Stimulated activated CD8-positive, alpha-beta memory T cell treated with anti-CD3 and anti-CD28 coated beads, Interleukin-7, amount 100 ng/mL, for 4 hours (primary cell): ENCODE data around the gene LEF1.
A peak's percentile ranks its signal among the peaks of the same experiment; 100 is the strongest.
"Not testable (repeated sequence)": the region's sequence is repeated elsewhere in the genome, so short reads cannot be mapped to it uniquely, and the experiment has no call there.

Experiments
- DNase-seq, 2 donors: peaks; one replicate each; pipeline ENCODE4 v3.0.0-alpha.2; 2020; ENCODE audit warnings: low read depth in 2 of 2

LEF1 gene

DNA sequence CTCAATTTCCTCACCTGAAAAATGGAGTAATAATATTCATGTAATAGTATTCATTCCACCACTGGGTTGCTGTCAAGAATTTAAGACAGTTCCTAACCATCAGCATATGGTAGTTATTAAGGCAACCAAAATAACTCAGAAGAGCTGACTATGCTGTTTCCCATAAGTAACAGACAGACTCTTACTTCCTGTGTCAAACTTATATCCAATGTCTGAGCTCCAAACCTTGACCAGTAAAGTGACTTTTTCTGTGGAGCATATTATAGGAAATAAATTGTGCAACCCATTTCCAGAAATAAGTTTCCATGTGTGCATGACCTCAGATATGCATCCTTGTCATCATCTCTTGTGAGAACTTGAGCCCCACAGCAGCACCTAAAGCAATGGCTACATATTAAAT, 100.3 kb downstream of the LEF1 start:
- DNase-seq = no peak

DNA sequence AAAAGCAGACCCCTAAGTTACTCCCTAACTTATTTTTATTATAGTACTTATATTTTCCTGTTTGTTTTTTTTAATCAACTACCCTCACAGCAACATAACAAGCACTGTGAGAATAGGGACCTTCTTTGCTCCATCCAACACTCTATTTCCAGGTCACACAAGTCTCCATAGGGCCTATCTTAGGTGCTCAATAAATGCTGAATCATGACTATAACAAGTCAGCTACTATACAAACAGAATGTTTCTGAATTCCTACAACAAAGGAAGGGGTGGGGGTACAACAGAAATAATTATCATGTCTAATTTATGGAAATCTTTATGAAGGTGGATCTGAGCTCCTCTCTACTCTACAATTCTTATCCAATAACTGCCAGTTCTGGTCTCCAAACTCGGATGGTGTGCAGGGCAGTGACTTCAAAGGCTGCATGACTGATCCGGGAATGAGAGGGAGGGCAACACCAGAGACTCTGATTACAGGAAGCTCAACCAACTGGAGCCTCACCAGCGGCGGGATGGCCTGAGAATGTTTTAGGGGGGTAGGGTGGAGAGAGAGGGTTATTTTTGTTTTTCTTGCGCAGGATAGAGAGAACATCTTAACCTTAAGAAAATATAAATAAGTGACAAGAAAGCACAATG, 107.9 kb downstream of the LEF1 start:
- no peak for DNase-seq

DNA sequence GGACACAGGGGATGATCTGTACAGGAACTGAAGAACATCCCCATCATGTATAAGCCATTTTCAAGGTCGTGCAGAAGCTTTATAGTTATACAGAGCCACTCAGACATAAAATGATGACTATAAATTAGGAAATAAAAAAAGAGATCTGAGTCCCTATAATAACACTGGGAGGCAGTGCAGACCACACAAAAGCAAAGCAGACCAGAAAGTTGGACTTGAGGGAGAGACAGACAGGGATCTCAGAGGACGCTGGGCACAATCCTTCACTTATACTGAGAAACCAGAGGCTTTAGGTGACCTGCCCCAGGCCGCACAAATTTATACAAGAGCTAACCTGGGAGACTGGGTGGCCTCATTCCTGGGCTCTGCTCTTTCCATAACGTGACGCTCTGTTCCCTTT, 108.6 kb downstream of the LEF1 start:
- no peak for DNase-seq

DNA sequence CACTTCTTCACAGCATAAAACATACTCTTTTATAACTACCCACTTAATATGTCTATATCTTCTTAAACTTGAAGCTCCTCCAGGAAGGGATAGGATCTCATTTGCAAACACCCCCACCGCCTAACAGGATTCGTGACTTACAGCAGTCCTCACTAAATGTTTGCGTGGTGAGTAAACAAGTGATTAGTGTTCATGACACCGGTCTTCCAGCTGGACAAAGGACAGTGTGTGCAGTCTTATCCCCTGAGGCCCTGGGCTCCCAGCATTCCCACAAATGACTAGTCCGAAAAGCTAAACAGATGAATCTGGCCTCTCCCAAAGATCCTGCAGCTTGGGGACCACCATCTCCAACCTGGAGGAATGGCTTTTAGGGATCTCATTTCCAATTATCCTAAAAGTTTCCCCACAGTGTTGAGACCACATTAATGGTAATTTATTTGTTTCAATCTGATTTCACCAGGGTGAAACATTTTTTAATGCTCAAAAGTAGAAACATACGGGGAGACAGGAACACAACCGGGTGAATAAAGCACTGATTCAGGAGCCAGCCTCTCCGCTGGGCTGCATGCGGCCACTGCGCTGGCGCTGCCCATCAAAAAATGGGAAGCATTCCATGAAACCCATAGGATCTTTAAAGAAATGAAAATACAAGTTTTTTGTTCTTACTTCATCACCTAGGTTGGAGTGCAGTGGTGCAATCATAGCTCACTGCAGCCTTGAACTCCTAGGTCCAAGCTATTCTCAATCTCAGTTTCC, 109.9 kb downstream of the LEF1 start:
- no peak for DNase-seq

DNA sequence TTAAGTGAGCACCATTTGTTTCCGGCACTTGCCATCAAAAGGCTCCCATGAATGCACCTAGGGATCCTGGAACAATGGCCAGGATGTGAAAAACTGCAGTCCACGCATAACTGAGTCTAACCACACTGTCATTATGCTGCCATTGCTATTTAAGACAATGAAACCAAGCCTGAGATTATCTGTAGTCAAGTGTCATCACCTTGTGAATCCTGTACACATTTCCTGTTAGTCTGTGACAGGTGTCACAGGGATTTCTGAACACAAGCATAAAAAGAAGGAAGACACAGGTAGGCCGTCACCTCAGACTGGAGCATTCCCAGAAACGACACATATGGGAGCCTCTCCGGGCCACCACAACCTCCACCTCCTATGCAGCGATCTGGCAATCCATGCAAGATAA, 112.3 kb downstream of the LEF1 start:
- no peak for DNase-seq

DNA sequence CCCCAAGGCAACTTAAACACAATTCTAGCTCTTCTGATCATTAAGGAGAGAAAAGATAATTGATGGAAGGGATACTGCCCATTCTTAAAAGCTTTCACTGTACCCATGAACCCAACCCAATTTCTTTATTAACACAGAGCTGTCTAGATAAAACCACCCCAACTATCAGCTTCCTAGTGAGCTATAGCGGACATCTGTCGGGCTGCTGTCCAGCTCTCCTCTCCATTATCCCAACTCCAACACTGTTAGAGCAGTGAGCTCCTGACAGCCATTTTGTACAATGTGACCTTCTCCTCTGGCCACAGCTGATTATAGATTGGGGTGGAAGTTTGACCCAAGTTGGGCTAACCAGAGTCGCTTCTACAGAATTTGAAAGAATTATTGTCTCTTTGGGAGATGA, 112.9 kb downstream of the LEF1 start:
- DNase-seq = no peak

DNA sequence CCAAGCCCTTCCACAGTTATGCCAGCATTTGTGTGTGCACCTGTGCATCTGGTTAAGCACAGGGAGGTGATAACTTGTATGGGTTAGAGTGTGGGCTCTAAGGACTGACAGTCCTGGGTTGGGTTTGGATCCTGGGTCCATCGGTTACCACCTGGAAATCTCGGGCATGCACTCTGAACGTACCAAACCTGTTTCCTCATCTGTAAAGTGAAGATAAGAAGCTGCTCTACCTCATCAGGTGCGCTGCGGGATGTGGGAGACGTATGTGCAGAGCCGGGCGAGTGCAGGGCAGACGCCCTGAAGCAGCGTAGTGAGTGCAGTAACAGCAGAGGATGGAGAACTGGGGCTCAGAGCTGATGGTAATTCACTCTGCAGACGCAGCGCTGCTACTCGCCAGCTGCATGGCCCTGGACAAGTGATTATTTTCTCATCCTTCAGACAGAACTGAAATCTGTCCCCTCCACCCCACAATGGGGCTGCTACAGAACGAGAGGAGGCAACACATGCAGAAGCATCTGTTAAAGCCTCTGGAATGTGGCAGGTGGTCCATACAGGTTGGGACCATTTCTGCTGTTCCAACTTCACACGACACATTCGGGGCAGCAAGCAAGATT, 114.6 kb downstream of the LEF1 start:
- no peak for DNase-seq

DNA sequence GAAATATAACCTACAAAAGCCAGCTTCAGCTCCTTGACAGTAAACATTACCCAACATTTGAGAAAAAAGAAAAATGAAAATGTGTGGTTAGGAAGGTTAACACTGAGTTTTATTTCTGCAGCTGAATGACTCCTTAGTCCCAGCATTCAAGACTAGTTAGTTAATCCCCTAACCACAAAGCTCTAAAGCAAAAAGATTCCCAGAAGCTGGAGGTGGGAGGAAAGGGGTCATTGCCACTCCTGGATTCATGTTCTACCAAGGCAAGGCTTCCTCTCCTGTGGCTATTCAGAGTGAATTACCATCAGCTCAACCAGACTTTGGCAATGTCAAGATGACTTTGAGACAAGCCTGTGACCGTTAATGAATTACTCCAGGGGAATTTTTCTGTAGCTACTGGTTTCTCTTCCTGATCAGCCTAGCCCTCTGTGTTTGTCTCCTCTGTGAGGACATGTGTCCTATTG, 115.5 kb downstream of the LEF1 start:
- DNase-seq = no peak

DNA sequence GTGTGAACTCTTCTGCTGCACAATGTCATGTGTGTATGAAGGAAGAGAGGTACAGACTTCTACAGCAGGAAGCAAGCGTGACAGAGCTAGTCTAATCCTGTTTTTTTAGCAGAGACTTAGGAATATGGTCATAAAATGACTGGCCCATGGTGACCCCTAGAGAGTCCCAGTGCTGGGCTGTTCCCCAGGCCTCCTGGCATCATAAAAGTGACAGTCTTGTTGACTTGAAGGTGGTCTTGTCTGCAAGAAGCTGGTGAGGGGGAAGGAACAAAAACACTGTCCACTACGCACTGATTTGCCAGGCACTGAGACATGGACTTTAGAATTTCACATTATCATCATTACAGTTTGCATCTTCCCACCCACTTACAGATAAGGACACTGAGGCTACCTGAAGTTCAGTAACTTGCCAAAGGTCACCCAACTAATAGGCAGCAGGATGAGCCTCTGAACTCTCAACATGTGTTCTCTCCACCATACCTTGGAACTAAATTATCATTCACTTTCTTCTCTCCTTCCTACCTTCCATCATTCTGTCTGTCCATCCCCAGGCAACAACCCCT, 116.1 kb downstream of the LEF1 start:
- DNase-seq = no peak

DNA sequence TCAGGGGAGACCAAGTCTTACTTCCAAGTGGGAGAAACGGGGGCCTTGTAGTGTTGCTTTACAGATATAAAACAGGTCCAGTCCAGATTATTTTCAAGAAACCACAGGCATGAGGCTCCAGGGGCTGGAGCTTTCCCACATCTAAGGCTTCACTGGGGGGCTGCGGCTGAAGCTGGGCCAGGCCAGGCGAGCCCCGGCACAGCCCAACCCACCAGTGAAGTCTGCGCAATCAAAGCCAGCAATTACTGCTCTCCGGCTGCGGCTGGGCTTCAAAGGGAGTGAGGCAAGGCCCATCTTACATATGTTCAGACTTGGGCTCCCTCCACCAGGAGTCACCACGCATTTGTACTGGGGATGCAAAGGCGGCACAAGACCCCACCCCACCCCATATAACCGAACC, 117.4 kb downstream of the LEF1 start:
- DNase-seq = no peak

DNA sequence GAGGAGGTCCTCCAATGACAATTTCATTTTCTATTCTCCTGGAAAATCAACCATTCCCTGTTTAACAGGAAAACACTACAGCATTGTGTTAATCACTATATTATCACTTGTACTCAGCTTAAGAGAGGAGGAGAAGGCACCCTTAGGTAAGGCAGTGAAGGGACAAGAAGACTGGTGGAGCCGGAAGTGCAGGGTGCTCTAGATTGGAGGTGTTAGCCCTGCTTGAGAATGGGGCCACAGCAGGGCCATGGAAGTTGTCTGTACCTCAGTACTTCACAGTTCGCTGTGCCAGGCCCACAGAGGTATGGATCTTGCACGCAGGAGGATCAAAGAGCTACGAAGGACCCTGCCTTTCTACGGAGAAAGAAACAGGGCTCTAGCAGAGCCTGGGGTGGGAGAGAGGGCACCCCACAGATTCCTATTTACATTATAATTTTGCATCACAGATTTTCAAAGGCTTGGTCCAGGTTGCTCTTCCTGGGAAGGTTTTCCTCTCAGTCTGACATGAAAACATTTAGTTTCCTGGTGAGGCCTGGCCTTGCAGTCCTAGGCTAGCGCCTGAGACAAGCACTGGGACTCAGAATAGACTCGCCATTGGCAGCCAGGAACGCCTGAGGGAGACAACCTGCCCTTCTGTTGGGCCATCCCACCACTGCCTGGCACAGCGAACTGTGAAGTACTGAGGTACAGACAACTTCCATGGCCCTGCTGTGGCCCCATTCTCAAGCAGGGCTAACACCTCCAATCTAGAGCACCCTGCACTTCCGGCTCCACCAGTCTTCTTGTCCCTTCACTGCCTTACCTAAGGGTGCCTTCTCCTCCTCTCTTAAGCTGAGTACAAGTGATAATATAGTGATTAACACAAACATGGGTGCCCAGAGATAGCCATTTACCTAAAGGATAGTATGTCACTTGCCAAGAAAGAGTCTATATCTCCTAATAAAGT, 118.3 kb downstream of the LEF1 start:
- not testable (repeated sequence) for DNase-seq

DNA sequence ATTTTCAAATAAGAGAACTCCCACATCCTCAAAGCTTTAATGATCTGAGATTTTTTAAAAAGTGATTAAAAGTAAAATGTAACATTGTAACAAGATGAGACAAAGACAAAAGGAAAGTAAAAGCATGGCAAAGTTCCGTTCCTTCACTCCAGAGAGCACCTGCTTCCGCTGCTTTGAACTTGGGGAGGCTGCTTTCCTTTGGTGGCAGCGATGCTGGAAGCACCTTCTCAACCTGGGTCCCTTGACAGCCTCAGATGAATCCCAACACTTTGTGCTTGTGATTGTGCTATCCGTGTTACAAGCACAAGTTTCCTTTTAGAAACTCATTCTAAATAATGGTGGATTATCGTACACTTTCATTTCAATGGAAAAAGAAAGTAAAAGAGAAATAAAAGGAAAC, 119.3 kb downstream of the LEF1 start:
- no peak for DNase-seq

DNA sequence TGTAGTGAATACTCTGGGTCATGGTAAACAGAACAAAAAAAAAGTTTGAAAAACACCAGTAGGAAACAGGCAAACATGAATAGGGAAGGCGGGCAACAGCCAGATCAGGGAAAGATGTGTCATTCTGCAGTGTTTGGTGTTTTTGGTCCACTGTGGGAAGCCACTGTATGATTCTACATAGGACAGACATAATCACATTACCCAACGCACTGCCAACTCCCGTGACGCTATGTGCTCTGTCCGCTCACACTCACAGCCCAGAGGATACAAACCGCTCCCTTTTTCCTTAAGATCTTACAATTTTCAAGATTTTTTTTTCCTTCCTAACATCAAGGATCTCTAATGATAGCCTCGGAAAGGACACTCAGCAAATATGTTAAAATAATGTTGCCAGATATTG, 119.7 kb downstream of the LEF1 start:
- no peak for DNase-seq

DNA sequence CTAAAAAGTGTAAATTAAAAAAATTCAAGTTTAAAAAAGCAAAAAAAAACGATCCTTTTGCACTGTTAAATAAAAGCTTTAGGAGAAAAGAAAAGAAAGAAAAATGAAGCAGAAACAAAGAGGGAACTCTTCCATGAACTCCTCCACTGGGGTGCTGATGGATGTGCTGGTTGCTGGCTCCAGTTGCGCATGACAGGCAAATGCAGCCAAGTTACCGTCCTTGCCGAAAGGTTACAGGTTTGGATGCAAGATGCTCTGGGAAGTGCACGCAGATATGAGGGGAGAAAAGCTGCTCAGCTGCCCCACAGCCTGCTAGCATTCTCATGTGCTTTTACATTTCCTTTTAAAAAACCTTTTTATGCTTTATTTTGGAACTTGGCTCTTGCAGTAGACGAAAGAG, 120.6 kb downstream of the LEF1 start:
- no peak for DNase-seq

DNA sequence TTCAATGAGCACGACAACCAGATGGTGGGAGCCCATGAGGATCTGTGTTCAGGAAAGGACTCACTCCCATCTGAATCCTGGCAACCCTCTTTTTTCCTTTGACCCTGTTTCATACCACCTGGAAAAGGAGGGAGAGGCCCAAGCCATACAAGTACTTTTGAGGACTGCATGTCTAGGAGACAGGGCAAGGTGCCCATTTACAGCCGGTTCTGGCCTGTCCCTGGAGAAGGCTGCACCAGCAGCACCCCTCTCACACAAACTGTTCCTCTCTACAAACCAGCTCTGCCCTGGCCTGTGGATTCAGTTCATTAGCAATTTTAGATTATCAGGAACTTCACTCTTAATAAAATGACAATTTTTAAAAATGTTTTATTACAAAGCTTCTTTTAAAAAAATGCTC, 121.5 kb downstream of the LEF1 start:
- no peak for DNase-seq

DNA sequence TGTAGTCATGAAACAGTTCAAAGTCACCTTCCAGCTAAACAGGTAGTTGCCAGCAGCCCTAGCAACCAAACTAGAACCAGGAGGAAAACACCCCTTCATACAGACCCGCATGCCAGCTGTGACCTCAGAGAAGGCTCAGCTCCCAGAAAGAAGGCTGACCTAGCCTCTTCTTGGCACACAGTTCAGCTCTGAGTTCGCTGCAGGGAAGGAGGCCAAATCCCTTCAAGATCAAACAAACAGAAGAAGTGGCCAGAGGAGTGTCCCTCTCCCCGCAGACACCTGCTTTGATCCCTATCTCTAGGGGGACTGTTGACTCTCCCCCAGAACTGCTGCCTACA, 123.1 kb downstream of the LEF1 start:
- DNase-seq = no peak

DNA sequence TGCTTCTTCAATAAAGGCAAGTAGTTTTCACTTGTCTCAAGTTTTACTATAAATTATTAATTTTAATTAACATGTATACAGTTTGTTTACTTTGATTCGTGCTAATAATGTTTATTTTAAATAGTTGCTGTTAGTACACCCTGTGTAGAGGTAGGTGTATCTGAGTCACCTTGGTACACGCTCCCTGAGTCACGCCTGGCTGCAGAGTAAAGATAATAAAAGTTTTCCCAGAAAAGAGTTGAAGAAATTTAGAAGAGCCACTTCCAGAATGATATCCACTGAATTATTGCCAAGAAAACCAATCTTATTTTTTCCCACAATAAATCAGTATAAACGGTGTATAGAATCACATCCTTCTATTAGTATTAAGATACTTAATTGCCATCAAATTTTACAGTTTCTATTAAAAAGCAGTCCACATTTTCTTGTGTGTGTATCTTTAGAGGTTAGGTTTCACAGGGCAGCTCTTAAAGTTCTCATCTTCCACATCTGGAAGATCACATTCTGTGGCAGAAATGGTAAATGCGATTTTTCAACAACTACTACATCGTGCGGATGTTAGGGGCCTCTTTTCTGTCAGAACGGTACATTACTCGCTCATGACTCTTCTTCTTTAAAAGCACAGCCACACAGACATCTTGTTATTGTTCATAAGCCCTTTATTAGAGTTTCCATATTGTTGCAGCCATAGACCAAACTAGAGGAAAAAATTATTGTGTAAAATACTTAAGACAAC, 123.6 kb downstream of the LEF1 start:
- no peak for DNase-seq

DNA sequence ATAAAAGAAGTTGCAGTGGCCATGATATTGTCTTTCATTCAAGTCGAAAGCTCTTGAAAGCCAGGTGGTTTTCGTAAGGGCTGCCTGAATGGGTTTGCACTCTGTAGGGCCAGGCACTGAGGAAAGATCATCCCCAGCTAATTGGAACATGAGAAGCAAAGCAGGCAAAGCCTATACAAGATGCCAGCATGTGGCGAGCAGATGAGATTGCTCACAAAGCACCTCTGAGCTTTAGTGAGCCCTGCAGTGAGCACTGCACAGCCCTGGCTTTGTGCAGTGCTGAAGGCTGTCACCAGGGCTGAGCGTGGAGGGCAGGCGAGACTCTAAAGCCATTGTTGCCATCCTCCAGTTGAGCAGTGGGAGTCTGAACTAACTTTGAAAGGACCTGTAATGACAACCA, 125.2 kb downstream of the LEF1 start:
- DNase-seq = no peak

DNA sequence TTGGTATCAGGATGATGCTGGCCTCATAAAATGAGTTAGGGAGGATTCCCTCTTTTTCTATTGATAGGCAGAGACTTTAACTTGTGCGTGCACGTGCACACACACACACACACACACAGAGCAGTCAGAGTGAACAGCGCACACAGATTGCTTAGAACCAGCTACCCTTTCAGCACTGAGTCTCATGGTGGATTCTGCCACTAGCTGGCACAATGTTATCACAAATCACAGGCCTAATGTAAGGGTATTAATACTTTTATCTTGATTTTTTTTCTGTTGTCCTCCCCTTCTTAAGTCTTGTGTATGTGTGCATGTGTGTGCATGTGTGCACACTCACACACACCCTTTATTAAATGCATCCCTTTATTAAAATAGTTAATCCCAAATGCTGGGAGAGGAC, 125.8 kb downstream of the LEF1 start:
- DNase-seq = no peak

DNA sequence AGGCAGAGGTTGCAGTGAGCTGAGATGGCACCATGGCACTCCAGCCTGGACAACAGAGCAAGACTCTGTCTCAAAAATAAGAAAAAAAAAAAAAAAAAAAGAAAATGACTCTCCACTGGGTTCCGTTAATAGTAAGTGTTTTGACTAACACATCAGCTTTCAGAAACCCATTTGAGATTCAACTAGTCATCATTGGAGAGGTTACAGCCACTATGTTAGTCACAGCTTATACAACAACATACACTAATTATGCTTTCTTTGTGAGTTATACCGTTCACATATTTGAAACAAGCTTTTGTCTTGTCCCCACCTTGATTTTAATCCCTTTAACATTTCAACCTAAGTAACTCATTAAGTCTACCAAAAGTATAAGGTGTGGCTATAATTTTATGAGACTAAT, 130.8 kb downstream of the LEF1 start:
- DNase-seq = no peak

DNA sequence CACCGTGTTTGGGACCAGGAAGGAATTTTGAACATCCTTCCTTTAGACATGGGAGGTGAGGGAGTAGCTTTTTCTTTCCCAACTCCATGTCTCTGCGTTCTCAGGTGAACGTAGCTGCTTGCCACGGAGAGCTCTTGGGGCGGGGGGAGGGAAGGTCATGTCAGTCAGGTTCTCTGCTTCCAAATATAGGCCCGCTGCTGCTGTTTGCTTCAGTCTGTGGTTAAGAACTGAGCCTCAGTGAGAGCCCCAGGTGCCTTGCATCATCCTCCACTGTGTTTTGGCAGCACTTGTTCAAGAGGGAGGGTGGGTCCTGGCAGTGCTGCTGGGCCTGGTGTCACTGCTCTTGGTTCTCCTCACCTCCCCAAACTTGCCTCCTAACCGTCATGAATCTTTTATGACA, 132.5 kb downstream of the LEF1 start:
- DNase-seq = peak; percentile 40 to 42
